Stimulated activated CD8-positive, alpha-beta memory T cell treated with anti-CD3 and anti-CD28 coated beads, Interleukin-15, amount 100 ng/mL, for 4 hours (primary cell): Measurements from ENCODE around the gene TNFRSF1B.
"Not testable (repeated sequence)": the region's sequence is repeated elsewhere in the genome, so short reads cannot be mapped to it uniquely, and the experiment has no call there.

Experiments used
- DNase-seq, 2 donors: peaks; one replicate each; pipeline ENCODE4 v3.0.0-alpha.2; 2020; ENCODE audit warnings: low read depth in 2 of 2

The TNFRSF1B gene

GRCh38 chr1:12219800-12220199, 53.0 kb downstream of the TNFRSF1B start:
- no peak for DNase-seq

GRCh38 chr1:12220890-12221289, 54.1 kb downstream of the TNFRSF1B start:
- DNase-seq = no peak

- not testable (repeated sequence) for DNase-seq
Measured at GRCh38 chr1:12222700-12223099, 55.9 kb downstream of the TNFRSF1B start.

GRCh38 chr1:12224092-12224491, 57.3 kb downstream of the TNFRSF1B start:
- not testable (repeated sequence) for DNase-seq

GRCh38 chr1:12228979-12229378, 62.2 kb downstream of the TNFRSF1B start:
- DNase-seq = no peak

- DNase-seq = no peak
Measured at GRCh38 chr1:12229386-12229834, 62.6 kb downstream of the TNFRSF1B start.

- DNase-seq = peak; percentile 60 to 62
Measured at GRCh38 chr1:12229835-12230548, 63.2 kb downstream of the TNFRSF1B start, which contains the start of gene VPS13D. Gene VPS13D (plus strand): TSS chr1:12230030. CDS start chr1:12234267, 4,237 bp downstream.

- DNase-seq = no peak
Measured at GRCh38 chr1:12230549-12231275, 63.9 kb downstream of the TNFRSF1B start.

GRCh38 chr1:12231276-12231595, 64.4 kb downstream of the TNFRSF1B start:
- no peak for DNase-seq

- no peak for DNase-seq
Measured at GRCh38 chr1:12232221-12232620, 65.4 kb downstream of the TNFRSF1B start.

- DNase-seq = no peak
Measured at GRCh38 chr1:12244078-12244477, 77.3 kb downstream of the TNFRSF1B start.

GRCh38 chr1:12244585-12244984, 77.8 kb downstream of the TNFRSF1B start:
- DNase-seq = no peak

GRCh38 chr1:12245116-12245515, 78.3 kb downstream of the TNFRSF1B start:
- no peak for DNase-seq

GRCh38 chr1:12245733-12246132, 78.9 kb downstream of the TNFRSF1B start:
- DNase-seq = no peak

- no peak for DNase-seq
Measured at GRCh38 chr1:12246584-12246983, 79.8 kb downstream of the TNFRSF1B start.

GRCh38 chr1:12249181-12249580, 82.4 kb downstream of the TNFRSF1B start:
- DNase-seq = no peak

GRCh38 chr1:12249748-12250147, 83.0 kb downstream of the TNFRSF1B start:
- no peak for DNase-seq

GRCh38 chr1:12251442-12251841, 84.7 kb downstream of the TNFRSF1B start:
- DNase-seq = no peak

- no peak for DNase-seq
Measured at GRCh38 chr1:12255913-12256312, 89.1 kb downstream of the TNFRSF1B start.

GRCh38 chr1:12258272-12258671, 91.5 kb downstream of the TNFRSF1B start:
- no peak for DNase-seq
